GM13976 (cell line): ENCODE data around the gene ADCK2.
"Not testable (repeated sequence)": the region's sequence is repeated elsewhere in the genome, so short reads cannot be mapped to it uniquely, and the experiment has no call there.

ENCODE experiments used
- DNase-seq: peaks from one replicate; pipeline ENCODE4 v3.0.0; 2012; ENCODE audit warnings: low spot score
- CTCF ChIP-seq: IDR thresholded peaks from 2 replicates; pipeline ENCODE4 v1.5.1; 2012; ENCODE audit warnings: borderline replicate concordance, mild to moderate bottlenecking; ENCODE audit not compliant: insufficient read depth; ENCODE audit errors: extremely low read depth, missing control alignments, control extremely low read depth
- in situ Hi-C: fragments of 300-500 bp; cut with MboI; formaldehyde crosslinking; loops from one replicate; pipeline ENCODE4 v1.12.0; 2022; ENCODE audit warnings: low sequenced_read_pairs, mixed read lengths, inconsistent platforms; ENCODE audit not compliant: unreplicated experiment

The ADCK2 gene

GRCh38 chr7:140724706-140725105 lies 52.0 kb downstream of the ADCK2 start:
- in situ Hi-C loops = no loop called here
- TF ChIP-seq CTCF = no peak
- no peak for DNase-seq

GRCh38 chr7:140726281-140726680 lies 53.5 kb downstream of the ADCK2 start:
- in situ Hi-C loops = no loop called here
- peak; percentile 18 for TF ChIP-seq CTCF
- DNase-seq = peak; percentile 28

- no peak for DNase-seq
- in situ Hi-C loops = no loop called here
- no peak for TF ChIP-seq CTCF
Observed at GRCh38 chr7:140732416-140732815, 59.7 kb downstream of the ADCK2 start.

GRCh38 chr7:140734096-140734495 lies 61.4 kb downstream of the ADCK2 start:
- DNase-seq = no peak
- no peak for TF ChIP-seq CTCF
- in situ Hi-C loops = no loop called here

- in situ Hi-C loops = no loop called here
- no peak for TF ChIP-seq CTCF
- DNase-seq = no peak
Observed at GRCh38 chr7:140734729-140735128, 62.0 kb downstream of the ADCK2 start.

- in situ Hi-C loops = no loop called here
- TF ChIP-seq CTCF = no peak
- DNase-seq = no peak
Observed at GRCh38 chr7:140738280-140738679, 65.5 kb downstream of the ADCK2 start.

GRCh38 chr7:140743255-140743654 lies 70.5 kb downstream of the ADCK2 start:
- in situ Hi-C loops, DNase-seq: not testable (repeated sequence)
